ENCODE data around the gene PHF20.
"Not testable (repeated sequence)": the region's sequence is repeated elsewhere in the genome, so short reads cannot be mapped to it uniquely, and the experiment has no call there.

PHF20 gene

GRCh38 chr20:35845561-35845960 lies 73.7 kb downstream of the PHF20 start:
- Histone ChIP-seq H3K4me1 (peaks cover 5% of the 10 kb centered on the region), H3K27me3 (ENCODE audit: control insufficient read depth, insufficient read depth, low read length) (no peaks in the 10 kb centered on the region), H3K9ac (no peak overlapping the region), H3K27ac (no peak overlapping the region), H3K4me2 (ENCODE audit: low read length) (no peak overlapping the region), H2AFZ (no peak overlapping the region), H3K4me3 (ENCODE audit: low read depth, low read length) (no peak overlapping the region), H3K79me2 (peaks cover 4% of the 10 kb centered on the region), H3K9me3 (ENCODE audit: control insufficient read depth, low read length) (no peaks in the 10 kb centered on the region), H3K36me3 (ENCODE audit: control insufficient read depth, insufficient read depth, low read length) (no peaks in the 10 kb centered on the region)
- TF ChIP-seq CTCF (IDR thresholded peaks at IDR 0.05), result no peak

DNA sequence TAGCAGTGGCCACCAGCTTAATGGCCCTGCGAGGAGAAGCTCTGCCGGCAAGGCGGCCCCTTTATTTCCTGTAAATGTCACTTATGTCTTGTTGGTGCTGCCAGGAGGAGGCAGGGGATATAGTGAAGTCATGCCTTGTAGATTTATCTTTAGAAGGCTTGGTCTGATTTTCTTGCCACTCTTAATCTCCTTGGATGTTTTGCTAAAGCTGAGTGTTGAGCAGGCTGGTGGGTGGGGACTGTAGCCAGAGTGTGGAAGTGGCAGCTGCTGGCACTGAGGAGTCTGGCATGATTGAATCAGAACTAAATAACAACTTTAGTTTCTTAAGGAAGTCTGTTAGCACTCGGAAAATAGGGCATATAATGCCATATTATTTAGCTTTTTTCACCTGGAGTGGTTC lies 77.9 kb downstream of the PHF20 start:
- Histone ChIP-seq H3K4me3 (ENCODE audit: low read depth, low read length) (no peak overlapping the region), H3K79me2 (peaks cover 22% of the 10 kb centered on the region), H3K27me3 (ENCODE audit: control insufficient read depth, insufficient read depth, low read length) (no peaks in the 10 kb centered on the region), H2AFZ (no peak overlapping the region), H3K9ac (no peak overlapping the region), H3K9me3 (ENCODE audit: control insufficient read depth, low read length) (no peaks in the 10 kb centered on the region), H3K4me1 (peaks cover 14% of the 10 kb centered on the region), H3K36me3 (ENCODE audit: control insufficient read depth, insufficient read depth, low read length) (no peaks in the 10 kb centered on the region), H3K27ac (no peak overlapping the region), H3K4me2 (ENCODE audit: low read length) (no peak overlapping the region)
- TF ChIP-seq CTCF (IDR thresholded peaks at IDR 0.05), result no peak

DNA sequence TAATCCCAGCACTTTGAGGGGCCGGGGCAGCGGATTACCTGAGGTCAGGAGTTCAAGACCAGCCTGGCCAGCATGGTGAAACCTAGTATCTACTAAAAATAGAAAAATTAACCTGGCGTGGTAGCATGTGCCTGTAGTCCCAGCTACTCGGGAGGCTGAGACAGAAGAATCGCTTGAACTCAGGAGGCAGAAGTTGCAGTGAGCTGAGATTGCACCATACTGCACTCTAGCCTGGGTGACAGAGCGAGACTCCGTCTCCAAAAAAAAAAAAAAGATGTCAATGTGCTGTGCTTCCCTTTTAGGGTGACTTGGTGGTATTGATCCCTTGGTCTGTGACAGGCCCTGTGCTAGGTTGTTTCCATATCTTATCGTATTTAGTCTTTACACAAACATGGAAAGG lies 79.8 kb downstream of the PHF20 start:
- not testable (repeated sequence) for H3K4me2 ChIP-seq (ENCODE audit: low read length); H3K27ac ChIP-seq; H3K36me3 ChIP-seq (ENCODE audit: control insufficient read depth, insufficient read depth, low read length); H3K4me3 ChIP-seq (ENCODE audit: low read depth, low read length); H3K27me3 ChIP-seq (ENCODE audit: control insufficient read depth, insufficient read depth, low read length); H3K9ac ChIP-seq; H2AFZ ChIP-seq; H3K9me3 ChIP-seq (ENCODE audit: control insufficient read depth, low read length)
- Histone ChIP-seq H3K4me1 (peaks cover 19% of the 10 kb centered on the region), H3K79me2 (peaks cover 29% of the 10 kb centered on the region)

DNA sequence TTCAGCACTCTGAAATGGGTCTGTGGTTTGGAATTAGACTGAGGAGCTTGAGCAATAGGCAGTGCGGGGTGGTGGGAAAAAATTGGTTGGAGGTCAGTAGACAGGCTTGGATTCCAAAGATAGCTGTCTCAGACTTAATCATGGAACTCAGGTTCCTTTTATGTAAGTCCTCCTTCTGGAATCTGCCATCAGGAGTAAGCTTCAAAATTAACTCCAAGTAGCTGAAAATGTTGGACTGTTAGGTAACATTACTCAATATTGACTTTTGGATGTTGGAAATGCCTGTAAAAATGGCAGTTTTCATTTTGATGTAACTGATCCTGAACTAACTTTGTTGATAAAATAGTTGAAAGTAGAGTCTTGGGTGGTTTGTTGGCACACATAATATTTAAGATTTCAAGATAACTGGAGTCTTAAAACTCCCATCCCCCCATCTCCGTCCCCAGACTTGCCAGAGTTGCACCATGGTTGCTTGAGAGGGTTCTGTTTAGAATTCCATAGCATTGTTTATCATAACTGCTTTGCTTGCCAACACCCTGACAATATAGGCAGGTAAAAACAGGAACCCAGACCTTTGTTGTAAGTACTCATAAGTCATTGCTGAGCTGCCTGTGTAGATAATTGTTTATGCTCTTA lies 83.0 kb downstream of the PHF20 start:
- H3K9ac ChIP-seq, result no peak overlapping the region
- H2AFZ ChIP-seq, result no peak overlapping the region
- no peak overlapping the region for H3K4me3 ChIP-seq (ENCODE audit: low read depth, low read length)
- H3K27me3 ChIP-seq (ENCODE audit: control insufficient read depth, insufficient read depth, low read length), result no peaks in the 10 kb centered on the region
- H3K36me3 ChIP-seq (ENCODE audit: control insufficient read depth, insufficient read depth, low read length), result no peaks in the 10 kb centered on the region
- no peak overlapping the region for H3K4me2 ChIP-seq (ENCODE audit: low read length)
- peaks cover 30% of the 10 kb centered on the region for H3K79me2 ChIP-seq
- no peak overlapping the region for H3K27ac ChIP-seq
- H3K9me3 ChIP-seq (ENCODE audit: control insufficient read depth, low read length), result no peaks in the 10 kb centered on the region
- H3K4me1 ChIP-seq, result peaks cover 14% of the 10 kb centered on the region
- no peak for TF ChIP-seq CTCF (IDR thresholded peaks at IDR 0.05)

GRCh38 chr20:35855641-35856040 lies 83.8 kb downstream of the PHF20 start:
- H3K36me3 ChIP-seq (ENCODE audit: control insufficient read depth, insufficient read depth, low read length); H3K9me3 ChIP-seq (ENCODE audit: control insufficient read depth, low read length): not testable (repeated sequence)

GRCh38 chr20:35856866-35857265 lies 85.1 kb downstream of the PHF20 start:
- Histone ChIP-seq H3K4me3 (ENCODE audit: low read depth, low read length) (no peak overlapping the region), H3K36me3 (ENCODE audit: control insufficient read depth, insufficient read depth, low read length) (no peaks in the 10 kb centered on the region), H2AFZ (no peak overlapping the region), H3K27me3 (ENCODE audit: control insufficient read depth, insufficient read depth, low read length) (no peaks in the 10 kb centered on the region), H3K4me1 (peaks cover 14% of the 10 kb centered on the region), H3K4me2 (ENCODE audit: low read length) (no peak overlapping the region), H3K27ac (no peak overlapping the region), H3K79me2 (peaks cover 22% of the 10 kb centered on the region), H3K9me3 (ENCODE audit: control insufficient read depth, low read length) (no peaks in the 10 kb centered on the region), H3K9ac (no peak overlapping the region)
- no peak for TF ChIP-seq CTCF (IDR thresholded peaks at IDR 0.05)

More at GRCh38 chr20:35855641-35856040, 83.8 kb downstream of the PHF20 start:
- not testable (repeated sequence) for H3K4me3 ChIP-seq (ENCODE audit: low read depth, low read length); H3K27me3 ChIP-seq (ENCODE audit: control insufficient read depth, insufficient read depth, low read length); H3K4me2 ChIP-seq (ENCODE audit: low read length); H2AFZ ChIP-seq; H3K27ac ChIP-seq; H3K9ac ChIP-seq
- peaks cover 14% of the 10 kb centered on the region for H3K4me1 ChIP-seq
- H3K79me2 ChIP-seq, result peaks cover 30% of the 10 kb centered on the region
